Memory B cell (primary cell): Measurements from ENCODE around the gene MAPKAP1.
A peak's percentile ranks its signal among the peaks of the same experiment; 100 is the strongest.

Source experiments
- ATAC-seq: fragments of 150-1000 bp; cut with Tn5 transposase; 2 replicates; pipeline ENCODE4 v1.10.0; 2021; ENCODE audit warnings: low read depth, mild to moderate bottlenecking, moderate library complexity
- DNase-seq, 2 donors: peaks; one replicate each; pipeline ENCODE4 v3.0.0; 2022; ENCODE audit warnings: low spot score in 2 of 2
- H3K27ac Mint-ChIP-seq: one replicate; pipeline ENCODE4 v1.8.0; 2022; ENCODE audit warnings: mild to moderate bottlenecking, moderate library complexity, mixed read lengths
- H3K27me3 Mint-ChIP-seq: one replicate; pipeline ENCODE4 v1.8.0; 2022; ENCODE audit warnings: mixed read lengths
- H3K36me3 Mint-ChIP-seq: one replicate; pipeline ENCODE4 v1.8.0; 2022; ENCODE audit warnings: mild to moderate bottlenecking, mixed read lengths
- H3K4me1 Mint-ChIP-seq: one replicate; pipeline ENCODE4 v1.8.0; 2022; ENCODE audit warnings: mixed read lengths
- H3K4me3 Mint-ChIP-seq: one replicate; pipeline ENCODE4 v1.8.0; 2022; ENCODE audit warnings: mild to moderate bottlenecking, moderate library complexity, mixed read lengths
- H3K9me3 Mint-ChIP-seq: one replicate; pipeline ENCODE4 v1.8.0; 2022; ENCODE audit warnings: mixed read lengths

The MAPKAP1 gene

GRCh38 chr9:125706651-125707471 lies at the start of gene MAPKAP1:
MAPKAP1 (minus strand) TSS chr9:125707208; CDS start chr9:125672574, 34,634 bp downstream.
- H3K4me1 Mint-ChIP-seq = peaks cover 38% of the 10 kb centered on the region
- H3K27me3 Mint-ChIP-seq = peaks cover 2% of the 10 kb centered on the region
- H3K36me3 Mint-ChIP-seq = peaks cover 9% of the 10 kb centered on the region
- DNase-seq (peak; percentile 70 to 74), ATAC-seq (peak; percentile 96)
- no peaks in the 10 kb centered on the region for H3K9me3 Mint-ChIP-seq
- peak within 1 kb of the TSS; percentile 91 for H3K27ac Mint-ChIP-seq
- peak within 1 kb of the TSS; percentile 86 for H3K4me3 Mint-ChIP-seq

DNA sequence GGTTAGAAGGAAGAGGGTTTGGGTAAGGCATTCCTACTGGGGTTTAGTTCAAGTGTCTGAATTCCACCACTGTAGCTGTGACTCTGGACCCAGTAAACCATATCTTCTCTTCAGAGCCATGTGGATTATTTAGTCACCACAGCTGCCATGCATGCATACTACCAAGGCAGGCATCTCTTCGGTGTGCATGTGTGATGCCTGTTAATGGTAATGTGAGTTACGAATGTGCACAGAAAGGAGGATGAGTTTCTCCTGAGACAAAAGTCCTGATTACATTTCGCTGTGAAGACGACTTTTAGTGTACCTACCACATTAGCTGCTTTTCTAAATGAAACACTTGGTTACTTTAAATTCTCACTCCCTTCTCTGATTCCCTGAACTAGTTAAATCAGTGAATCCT lies 49.5 kb upstream of the MAPKAP1 start:
- Mint-ChIP-seq H3K36me3 (no peaks in the 10 kb centered on the region), H3K27me3 (no peaks in the 10 kb centered on the region), H3K27ac (no peak overlapping the region), H3K4me3 (no peak overlapping the region), H3K4me1 (peaks cover 11% of the 10 kb centered on the region), H3K9me3 (no peaks in the 10 kb centered on the region)
- DNase-seq (no peak), ATAC-seq (no peak)

GRCh38 chr9:125755340-125755739 lies 48.3 kb upstream of the MAPKAP1 start:
- ATAC-seq (no peak), DNase-seq (no peak)
- Mint-ChIP-seq H3K36me3 (no peaks in the 10 kb centered on the region), H3K9me3 (no peaks in the 10 kb centered on the region), H3K4me3 (no peak overlapping the region), H3K4me1 (peaks cover 14% of the 10 kb centered on the region), H3K27ac (no peak overlapping the region), H3K27me3 (no peaks in the 10 kb centered on the region)

GRCh38 chr9:125754096-125754495 lies 47.1 kb upstream of the MAPKAP1 start:
- DNase-seq (no peak), ATAC-seq (no peak)
- no peak overlapping the region for H3K27ac Mint-ChIP-seq
- no peaks in the 10 kb centered on the region for H3K36me3 Mint-ChIP-seq
- H3K4me1 Mint-ChIP-seq = peaks cover 12% of the 10 kb centered on the region
- H3K27me3 Mint-ChIP-seq = no peaks in the 10 kb centered on the region
- no peak overlapping the region for H3K4me3 Mint-ChIP-seq
- no peaks in the 10 kb centered on the region for H3K9me3 Mint-ChIP-seq

DNA sequence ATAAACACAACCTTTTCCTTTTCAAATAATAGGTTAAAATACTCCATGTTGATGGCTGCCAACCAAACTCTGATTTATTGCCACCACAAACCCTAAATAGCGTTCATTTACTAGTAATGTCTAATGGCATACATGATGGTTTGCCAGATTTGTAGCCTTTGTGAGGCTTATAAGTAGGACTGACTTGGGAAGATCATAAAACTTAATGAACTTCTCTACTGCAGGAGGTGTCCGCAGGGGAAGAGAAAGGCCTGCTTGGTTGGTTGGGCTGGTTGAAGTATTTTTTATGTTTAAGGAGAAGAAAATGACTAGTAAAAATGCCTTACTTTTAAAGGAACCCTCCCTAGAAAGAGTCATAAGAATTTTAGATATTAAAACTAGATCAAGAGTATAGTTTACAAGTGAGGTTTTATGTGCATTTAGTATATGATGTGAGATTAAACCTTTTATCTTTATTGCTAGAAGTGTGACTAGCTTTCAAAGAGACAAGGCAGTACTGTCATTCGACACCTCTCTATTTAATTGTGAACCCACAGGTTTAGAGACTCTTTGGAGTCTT lies 45.1 kb upstream of the MAPKAP1 start:
- DNase-seq (no peak), ATAC-seq (no peak)
- H3K4me3 Mint-ChIP-seq = no peak overlapping the region
- peaks cover 15% of the 10 kb centered on the region for H3K4me1 Mint-ChIP-seq
- H3K36me3 Mint-ChIP-seq = no peaks in the 10 kb centered on the region
- no peaks in the 10 kb centered on the region for H3K27me3 Mint-ChIP-seq
- H3K9me3 Mint-ChIP-seq = no peaks in the 10 kb centered on the region
- H3K27ac Mint-ChIP-seq = no peak overlapping the region

DNA sequence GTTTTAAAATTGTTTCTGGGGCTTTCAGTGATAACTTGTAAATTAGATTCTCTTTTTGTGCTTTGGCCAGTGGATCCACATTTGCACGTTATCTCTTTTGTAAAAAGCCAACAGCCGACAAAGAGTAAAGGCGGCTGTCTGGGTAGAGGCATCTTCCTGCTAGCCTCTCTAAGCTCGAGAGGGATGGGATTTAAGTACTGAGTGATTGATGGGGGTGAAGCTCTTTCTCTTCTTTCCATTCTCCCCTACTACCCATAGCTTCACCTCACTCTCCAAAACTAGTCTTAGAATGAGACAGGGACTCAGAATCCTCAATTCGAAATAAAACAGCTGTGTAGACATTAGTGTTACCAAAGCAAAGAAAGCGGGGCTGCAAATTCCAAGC lies 43.6 kb upstream of the MAPKAP1 start:
- peaks cover 20% of the 10 kb centered on the region for H3K4me1 Mint-ChIP-seq
- DNase-seq (no peak), ATAC-seq (no peak)
- H3K4me3 Mint-ChIP-seq = no peak overlapping the region
- no peak overlapping the region for H3K27ac Mint-ChIP-seq
- H3K27me3 Mint-ChIP-seq = no peaks in the 10 kb centered on the region
- no peaks in the 10 kb centered on the region for H3K9me3 Mint-ChIP-seq
- H3K36me3 Mint-ChIP-seq = no peaks in the 10 kb centered on the region

DNA sequence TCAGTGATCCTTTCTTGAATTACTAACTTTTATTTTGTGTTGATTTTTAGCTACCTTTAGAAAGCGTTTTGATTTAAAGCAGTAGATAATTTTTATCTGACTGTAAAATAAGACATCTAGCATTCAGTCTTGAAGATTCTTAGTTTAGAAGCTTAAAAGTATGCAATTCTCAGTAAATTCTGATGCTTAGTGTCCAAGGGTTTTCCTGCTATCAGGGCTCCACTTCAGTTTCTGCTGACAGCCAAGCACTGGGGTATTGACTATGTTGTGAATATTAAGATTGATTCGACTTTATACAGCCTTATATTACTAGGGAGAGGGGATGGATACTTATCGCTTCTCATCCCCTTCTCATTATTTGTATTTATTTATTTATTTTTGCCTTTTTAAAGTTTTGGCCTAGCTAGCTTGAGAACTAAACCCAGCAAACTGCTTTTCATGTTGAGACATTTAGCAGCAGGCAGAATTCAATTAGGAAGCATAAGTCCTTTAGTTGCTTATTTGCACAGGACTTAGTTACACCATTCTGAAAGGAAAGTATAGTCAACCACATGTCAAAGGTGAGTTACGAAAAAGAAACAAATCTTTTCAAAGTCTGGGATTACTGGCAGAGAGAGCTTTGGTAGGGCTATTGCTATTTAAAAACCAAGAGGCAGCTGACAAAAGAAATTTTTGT lies 43.1 kb upstream of the MAPKAP1 start:
- H3K9me3 Mint-ChIP-seq = no peaks in the 10 kb centered on the region
- no peak overlapping the region for H3K27ac Mint-ChIP-seq
- H3K4me3 Mint-ChIP-seq = no peak overlapping the region
- ATAC-seq (no peak), DNase-seq (no peak)
- H3K4me1 Mint-ChIP-seq = peaks cover 23% of the 10 kb centered on the region
- no peaks in the 10 kb centered on the region for H3K27me3 Mint-ChIP-seq
- no peaks in the 10 kb centered on the region for H3K36me3 Mint-ChIP-seq

DNA sequence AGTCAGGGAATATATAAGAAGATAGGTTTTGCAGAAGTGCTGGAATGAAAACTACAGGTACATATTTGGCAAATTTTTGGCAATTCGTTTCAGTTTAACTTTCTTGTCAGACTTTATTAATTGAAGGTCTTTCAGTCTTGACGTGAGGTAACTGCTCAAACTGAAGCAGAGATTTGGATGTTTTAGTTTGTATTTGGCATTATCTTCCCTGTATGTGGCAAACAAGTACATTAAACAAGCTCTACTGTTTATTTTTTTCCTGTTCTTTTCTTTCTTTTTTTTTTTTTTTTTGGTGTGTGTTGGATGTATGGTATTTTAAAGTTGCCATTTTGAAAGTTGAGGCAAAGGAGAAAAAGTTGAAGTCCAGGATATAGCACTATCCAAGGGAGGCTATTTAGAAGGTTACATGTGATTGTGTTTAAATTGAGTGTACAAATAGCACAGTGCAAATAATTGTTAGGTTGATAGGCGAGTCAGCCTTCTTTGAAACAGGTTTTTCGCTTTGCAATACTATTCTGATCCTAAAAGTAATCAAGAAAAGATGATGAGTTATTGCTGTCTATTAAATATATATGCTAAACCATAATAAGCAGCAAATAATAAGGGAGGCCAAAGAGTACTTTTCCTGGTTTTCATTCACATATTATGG lies 42.4 kb upstream of the MAPKAP1 start:
- Mint-ChIP-seq H3K4me3 (peak overlapping the region; percentile 30), H3K4me1 (peaks cover 23% of the 10 kb centered on the region), H3K36me3 (no peaks in the 10 kb centered on the region), H3K9me3 (no peaks in the 10 kb centered on the region), H3K27me3 (no peaks in the 10 kb centered on the region), H3K27ac (no peak overlapping the region)
- ATAC-seq (no peak), DNase-seq (no peak)

DNA sequence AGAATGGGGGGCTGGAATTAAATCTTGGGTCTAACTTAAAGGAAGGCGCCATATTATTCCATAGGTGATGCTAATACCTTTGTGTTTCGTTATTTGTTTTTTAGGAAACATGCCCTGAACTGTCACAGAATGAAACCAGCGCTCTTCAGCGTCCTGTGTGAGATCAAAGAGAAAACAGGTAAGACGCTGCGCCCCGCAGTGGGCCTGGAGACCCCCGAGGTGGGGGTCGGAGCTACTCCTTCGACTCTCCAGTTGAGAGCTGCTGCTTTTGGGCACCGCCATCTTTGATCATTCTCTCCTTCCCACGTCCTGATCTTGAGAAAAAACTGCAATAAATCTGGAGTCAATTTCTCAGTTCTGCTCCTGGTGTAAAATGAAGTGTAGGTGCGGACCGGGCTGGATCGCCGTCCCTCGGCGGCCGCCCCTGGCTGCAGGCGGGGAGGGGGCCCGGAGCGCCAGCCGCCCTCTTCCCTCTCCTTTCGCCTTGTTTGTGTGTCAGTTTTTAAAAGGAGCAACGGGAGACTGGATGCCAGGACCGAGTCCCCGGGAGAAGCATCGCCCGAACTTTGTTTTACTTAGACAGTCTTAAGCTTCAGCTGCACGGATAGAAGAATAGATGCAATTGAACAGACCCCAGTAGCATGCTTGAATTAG lies 41.6 kb upstream of the MAPKAP1 start:
- ATAC-seq (no peak), DNase-seq (no peak)
- peaks cover 23% of the 10 kb centered on the region for H3K4me1 Mint-ChIP-seq
- no peaks in the 10 kb centered on the region for H3K27me3 Mint-ChIP-seq
- no peaks in the 10 kb centered on the region for H3K36me3 Mint-ChIP-seq
- H3K4me3 Mint-ChIP-seq = peak overlapping the region; percentile 84
- H3K27ac Mint-ChIP-seq = no peak overlapping the region
- H3K9me3 Mint-ChIP-seq = no peaks in the 10 kb centered on the region

DNA sequence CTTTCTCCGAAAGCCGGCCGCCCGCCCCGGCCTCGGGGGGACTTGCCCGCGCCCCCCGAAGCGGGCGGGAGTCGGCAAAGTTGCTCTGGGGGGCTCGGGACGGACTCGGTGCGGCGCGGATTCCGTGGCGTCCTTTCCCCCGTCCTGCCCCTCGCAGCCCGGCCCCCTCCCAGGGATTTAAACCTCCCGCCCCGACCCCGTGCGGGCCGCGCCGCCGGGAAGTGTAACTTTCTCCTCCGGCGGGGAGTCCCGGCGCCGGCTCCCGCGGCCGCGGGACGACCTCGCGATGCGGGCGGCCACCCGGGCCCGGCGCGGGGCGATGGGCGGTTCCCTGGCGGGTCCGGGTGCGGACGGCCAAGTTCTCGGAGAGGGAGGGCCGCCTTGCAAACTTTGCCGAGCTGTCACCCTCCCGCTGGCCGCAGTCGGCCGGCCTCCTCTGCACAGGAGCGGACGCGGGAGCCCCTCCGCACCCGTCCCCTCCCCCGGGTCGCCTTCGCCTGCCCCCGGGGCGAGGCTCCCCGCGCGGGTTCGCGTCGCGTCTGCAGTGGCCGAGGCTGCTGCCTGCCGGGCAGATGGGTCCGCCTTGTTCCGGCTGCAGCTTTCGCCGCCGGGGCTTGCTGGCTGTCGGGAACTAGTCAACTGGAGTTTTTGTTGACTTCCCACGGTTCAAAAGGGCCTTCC lies 40.9 kb upstream of the MAPKAP1 start:
- H3K36me3 Mint-ChIP-seq = no peaks in the 10 kb centered on the region
- peaks cover 23% of the 10 kb centered on the region for H3K4me1 Mint-ChIP-seq
- no peak overlapping the region for H3K27ac Mint-ChIP-seq
- no peak for ATAC-seq
- DNase-seq = peak; percentile 26 to 44
- no peaks in the 10 kb centered on the region for H3K9me3 Mint-ChIP-seq
- H3K4me3 Mint-ChIP-seq = peak overlapping the region; percentile 84
- no peaks in the 10 kb centered on the region for H3K27me3 Mint-ChIP-seq

DNA sequence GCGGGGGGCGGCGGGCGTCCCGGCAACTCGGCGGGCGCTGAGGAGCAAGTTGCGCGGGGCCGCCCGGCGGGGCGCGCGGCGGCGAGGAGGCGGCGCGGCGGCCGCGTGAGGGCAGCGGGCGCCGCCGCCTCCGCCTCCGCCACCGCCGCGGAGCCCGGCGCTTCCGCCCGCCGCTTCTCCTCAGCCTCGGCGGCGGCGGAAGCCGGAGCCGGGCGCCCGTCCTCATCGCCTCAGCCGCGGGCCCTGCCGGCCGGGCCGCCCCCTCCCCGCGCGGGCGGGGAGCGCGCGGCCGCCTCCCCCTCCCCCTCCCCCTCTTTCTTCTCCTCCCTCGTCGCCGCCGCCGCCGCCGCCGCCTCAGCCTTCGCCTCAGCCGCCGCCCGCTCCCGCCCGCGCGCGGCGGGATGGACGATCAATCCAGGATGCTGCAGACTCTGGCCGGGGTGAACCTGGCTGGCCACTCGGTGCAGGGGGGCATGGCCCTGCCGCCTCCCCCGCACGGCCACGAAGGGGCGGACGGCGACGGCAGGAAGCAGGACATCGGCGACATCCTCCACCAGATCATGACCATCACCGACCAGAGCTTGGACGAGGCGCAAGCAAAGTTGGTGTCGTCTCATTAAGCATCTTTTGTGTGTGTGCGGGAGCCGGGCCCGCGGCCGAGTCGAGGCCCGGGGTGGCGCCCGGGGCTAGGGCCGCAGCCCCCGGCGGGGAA lies 40.2 kb upstream of the MAPKAP1 start, which contains the start of gene PBX3:
Gene PBX3 (plus strand): TSS at position 321 of the 712 bp plus-strand sequence.
- Mint-ChIP-seq H3K9me3 (no peaks in the 10 kb centered on the region), H3K27me3 (peaks cover 1% of the 10 kb centered on the region), H3K4me3 (peak within 1 kb of the TSS; percentile 99), H3K36me3 (no peaks in the 10 kb centered on the region), H3K27ac (peak within 1 kb of the TSS; percentile 95), H3K4me1 (peaks cover 23% of the 10 kb centered on the region)
- ATAC-seq (peak; percentile 9), DNase-seq (peak; percentile 45 to 65)

- ATAC-seq = peak; percentile 9
- Mint-ChIP-seq H3K4me3 (peak overlapping the region; percentile 99), H3K27me3 (peaks cover 1% of the 10 kb centered on the region), H3K27ac (no peak overlapping the region), H3K9me3 (no peaks in the 10 kb centered on the region), H3K4me1 (peaks cover 22% of the 10 kb centered on the region), H3K36me3 (no peaks in the 10 kb centered on the region)
- DNase-seq = no peak
Measured at GRCh38 chr9:125746774-125747052, 39.7 kb upstream of the MAPKAP1 start.
